ENCODE results near the gene PIP4K2A.

GRCh38 chr10:22693860-22694259, 20.5 kb downstream of the PIP4K2A start:
- TF ChIP-seq, protein P1, sequence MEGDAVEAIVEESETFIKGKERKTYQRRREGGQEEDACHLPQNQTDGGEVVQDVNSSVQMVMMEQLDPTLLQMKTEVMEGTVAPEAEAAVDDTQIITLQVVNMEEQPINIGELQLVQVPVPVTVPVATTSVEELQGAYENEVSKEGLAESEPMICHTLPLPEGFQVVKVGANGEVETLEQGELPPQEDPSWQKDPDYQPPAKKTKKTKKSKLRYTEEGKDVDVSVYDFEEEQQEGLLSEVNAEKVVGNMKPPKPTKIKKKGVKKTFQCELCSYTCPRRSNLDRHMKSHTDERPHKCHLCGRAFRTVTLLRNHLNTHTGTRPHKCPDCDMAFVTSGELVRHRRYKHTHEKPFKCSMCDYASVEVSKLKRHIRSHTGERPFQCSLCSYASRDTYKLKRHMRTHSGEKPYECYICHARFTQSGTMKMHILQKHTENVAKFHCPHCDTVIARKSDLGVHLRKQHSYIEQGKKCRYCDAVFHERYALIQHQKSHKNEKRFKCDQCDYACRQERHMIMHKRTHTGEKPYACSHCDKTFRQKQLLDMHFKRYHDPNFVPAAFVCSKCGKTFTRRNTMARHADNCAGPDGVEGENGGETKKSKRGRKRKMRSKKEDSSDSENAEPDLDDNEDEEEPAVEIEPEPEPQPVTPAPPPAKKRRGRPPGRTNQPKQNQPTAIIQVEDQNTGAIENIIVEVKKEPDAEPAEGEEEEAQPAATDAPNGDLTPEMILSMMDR (IDR thresholded peaks at IDR 0.05): no peak
- TF ChIP-seq POLR2A (IDR thresholded peaks at IDR 0.05): no peak
